HFF-Myc (cell line): ENCODE results near the gene ITPR3.

Source experiments
- DNase-seq: peaks from one replicate; pipeline ENCODE4 v3.0.0-alpha.2; 2011; ENCODE audit warnings: low read depth; ENCODE audit errors: extremely low read depth
- H3K4me3 ChIP-seq: replicated peaks from 2 replicates; pipeline ENCODE4 v1.5.1; 2011; ENCODE audit warnings: low read depth, mild to moderate bottlenecking, control low read depth, low read length
- TF ChIP-seq, protein P1 (sequence below): IDR thresholded peaks from 2 replicates; pipeline ENCODE4 v1.5.1; 2012; ENCODE audit warnings: mild to moderate bottlenecking, low read depth, low read length, control low read depth; ENCODE audit errors: missing control alignments

Gene ITPR3

DNA sequence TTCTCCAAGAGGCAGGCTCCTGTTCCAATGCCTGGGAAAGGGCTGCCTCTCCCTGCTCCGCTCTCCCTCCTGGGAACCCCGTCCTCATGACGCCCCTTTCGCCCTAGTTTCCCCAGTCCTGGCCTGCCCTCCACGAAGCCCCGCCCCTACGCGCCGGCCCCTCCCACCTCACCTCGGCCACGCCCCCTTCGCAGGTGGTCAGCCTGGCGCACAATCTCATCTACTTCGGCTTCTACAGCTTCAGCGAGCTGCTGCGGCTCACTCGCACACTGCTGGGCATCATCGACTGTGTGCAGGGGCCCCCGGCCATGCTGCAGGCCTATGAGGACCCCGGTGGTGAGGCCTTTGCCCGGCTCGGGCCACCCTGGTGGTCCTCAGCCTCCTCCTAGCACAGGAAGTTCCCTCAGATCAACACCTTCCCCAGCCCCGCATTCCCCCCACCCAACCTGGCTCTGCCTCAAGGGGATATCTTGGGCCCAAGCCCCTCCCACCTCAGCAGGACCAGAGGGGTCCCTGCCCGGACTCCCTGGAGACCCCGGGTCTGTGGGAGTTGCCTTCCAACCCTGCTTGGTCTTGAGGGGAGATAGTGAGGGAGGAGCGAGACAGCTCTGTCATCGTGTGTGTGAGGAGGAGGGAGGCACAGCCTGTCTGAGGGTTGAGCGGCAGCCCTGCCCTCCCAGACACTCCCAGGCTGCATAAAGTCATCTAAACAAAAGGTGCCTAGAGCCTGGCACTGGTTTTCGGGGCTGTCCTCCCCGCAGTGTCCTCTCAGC lies 50.0 kb downstream of the ITPR3 start:
- DNase-seq: no peak
- H3K4me3 ChIP-seq: no peak overlapping the region
- TF ChIP-seq, protein P1, sequence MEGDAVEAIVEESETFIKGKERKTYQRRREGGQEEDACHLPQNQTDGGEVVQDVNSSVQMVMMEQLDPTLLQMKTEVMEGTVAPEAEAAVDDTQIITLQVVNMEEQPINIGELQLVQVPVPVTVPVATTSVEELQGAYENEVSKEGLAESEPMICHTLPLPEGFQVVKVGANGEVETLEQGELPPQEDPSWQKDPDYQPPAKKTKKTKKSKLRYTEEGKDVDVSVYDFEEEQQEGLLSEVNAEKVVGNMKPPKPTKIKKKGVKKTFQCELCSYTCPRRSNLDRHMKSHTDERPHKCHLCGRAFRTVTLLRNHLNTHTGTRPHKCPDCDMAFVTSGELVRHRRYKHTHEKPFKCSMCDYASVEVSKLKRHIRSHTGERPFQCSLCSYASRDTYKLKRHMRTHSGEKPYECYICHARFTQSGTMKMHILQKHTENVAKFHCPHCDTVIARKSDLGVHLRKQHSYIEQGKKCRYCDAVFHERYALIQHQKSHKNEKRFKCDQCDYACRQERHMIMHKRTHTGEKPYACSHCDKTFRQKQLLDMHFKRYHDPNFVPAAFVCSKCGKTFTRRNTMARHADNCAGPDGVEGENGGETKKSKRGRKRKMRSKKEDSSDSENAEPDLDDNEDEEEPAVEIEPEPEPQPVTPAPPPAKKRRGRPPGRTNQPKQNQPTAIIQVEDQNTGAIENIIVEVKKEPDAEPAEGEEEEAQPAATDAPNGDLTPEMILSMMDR: no peak

DNA sequence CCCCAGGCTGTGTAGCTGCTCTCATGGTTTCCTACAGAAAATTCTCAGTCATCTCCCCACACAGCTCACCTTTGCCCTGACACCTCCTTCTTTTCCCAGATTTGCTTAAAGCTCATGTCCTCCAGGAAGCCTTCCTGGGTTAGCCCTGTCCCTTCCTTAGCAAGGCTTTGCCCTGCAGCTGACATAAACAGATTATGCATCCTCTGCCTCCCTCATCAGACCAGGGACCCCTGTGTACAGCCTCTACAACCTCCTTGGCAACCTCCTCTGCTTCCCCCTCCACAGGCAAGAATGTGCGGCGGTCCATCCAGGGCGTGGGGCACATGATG lies 50.6 kb downstream of the ITPR3 start:
- DNase-seq: no peak
- TF ChIP-seq, protein P1: no peak

DNA sequence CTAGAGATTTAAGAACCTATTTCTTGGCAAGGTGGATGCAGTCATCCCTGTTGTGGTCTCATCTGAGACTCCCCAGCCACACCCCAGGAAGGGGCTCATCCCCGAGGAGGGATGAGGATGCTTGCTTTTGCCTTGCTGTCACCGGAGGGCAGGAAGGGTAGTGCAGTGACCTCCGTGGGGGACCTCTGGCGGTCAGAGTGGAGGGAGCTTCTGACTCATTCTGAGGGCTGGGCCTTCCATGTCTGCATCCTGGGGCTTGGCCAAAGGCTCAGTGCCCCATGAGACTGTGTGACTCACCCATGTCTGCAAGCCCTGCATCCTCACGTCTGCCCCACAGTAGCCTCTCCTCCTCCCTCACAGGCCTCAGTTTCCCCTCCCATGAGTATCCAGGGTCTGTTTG lies 51.7 kb downstream of the ITPR3 start:
- peak; percentile 88 for DNase-seq
- H3K4me3 ChIP-seq: no peak overlapping the region
- TF ChIP-seq, protein P1: peak; percentile 59

More for the DNA sequence above, 50.6 kb downstream of the ITPR3 start:
- H3K4me3 ChIP-seq: no peak overlapping the region

DNA sequence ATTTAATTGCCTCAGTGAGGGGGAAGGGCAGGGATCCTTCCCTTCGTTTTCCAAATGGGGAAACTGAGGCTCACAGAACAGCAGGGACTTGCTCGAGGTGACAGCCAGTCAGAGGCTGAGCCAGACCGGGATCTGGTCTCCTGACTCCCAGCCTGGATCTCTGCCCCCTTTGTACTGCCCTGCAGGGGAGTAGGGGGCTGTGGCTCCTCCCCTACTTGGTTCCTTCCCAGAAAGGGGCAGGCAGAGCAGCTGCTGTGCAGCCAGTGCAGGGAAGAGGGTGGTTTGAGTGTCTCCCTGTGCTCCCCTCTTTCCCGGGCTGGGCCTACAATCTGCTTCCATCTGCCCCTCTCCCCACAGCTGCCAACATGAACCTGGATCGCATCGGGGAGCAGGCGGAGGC lies 52.7 kb downstream of the ITPR3 start:
- H3K4me3 ChIP-seq: no peak overlapping the region
- DNase-seq: no peak
- TF ChIP-seq, protein P1: no peak

DNA sequence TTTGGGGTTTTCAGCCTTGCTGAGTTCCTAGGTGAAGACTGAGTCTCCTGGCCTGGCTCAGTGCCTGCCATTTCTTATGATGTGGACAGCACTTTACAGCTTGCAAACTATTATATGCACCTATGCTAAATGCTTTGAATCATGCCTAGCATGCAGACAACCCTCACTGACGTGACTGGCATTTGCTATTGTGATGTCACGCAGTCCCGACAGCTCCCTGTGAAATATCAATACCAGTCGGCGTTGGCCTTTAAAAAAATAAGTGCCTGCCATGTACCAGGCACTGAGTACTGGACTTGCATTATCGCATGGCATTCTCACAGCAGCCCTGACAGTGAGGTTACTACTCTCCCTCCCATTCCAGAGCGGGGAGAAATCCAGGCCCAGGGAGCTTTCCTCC lies 54.8 kb downstream of the ITPR3 start:
- no peak for DNase-seq
- TF ChIP-seq, protein P1: no peak

DNA sequence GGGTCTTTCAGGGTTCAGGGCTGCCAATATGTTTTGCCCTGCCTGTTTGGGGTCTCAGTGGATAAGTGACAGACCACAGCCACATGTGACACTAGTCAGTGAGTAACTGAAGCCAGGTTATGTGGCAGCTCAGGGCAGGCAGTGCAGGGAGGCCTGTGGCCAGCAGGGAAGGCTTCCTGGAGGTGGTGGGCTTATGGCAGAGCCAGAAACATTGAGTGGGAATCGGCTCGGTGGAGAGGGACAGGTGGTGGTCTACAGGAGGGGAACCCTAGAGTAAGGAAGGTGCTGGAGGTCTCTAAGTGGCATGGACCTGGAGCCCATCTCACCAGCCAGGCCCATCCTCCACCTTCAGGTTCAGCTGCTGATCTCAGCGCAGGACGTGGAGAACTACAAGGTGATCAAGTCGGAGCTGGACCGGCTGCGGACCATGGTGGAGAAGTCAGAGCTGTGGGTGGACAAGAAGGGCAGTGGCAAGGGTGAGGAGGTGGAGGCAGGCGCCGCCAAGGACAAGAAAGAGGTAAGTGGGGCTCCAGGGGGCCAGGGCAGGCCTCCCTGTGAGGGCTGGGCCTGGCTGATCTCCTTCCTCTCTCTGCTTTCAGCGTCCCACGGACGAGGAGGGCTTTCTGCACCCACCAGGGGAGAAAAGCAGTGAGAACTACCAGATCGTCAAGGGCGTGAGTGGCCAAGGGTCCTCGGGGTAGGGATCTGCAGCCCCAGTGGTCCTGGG lies 55.5 kb downstream of the ITPR3 start:
- no peak overlapping the region for H3K4me3 ChIP-seq
- no peak for DNase-seq
- TF ChIP-seq, protein P1: no peak

More for the DNA sequence above, 54.8 kb downstream of the ITPR3 start:
- no peak overlapping the region for H3K4me3 ChIP-seq
